HG03135 (cell line): ENCODE results near the gene GPX8.

ENCODE experiments used
- ATAC-seq: cut with Tn5 transposase; IDR thresholded peaks from one replicate; pipeline ENCODE4 v1.9.1; 2021; ENCODE audit warnings: mild to moderate bottlenecking, moderate library complexity; ENCODE audit not compliant: unreplicated experiment

Gene GPX8

DNA sequence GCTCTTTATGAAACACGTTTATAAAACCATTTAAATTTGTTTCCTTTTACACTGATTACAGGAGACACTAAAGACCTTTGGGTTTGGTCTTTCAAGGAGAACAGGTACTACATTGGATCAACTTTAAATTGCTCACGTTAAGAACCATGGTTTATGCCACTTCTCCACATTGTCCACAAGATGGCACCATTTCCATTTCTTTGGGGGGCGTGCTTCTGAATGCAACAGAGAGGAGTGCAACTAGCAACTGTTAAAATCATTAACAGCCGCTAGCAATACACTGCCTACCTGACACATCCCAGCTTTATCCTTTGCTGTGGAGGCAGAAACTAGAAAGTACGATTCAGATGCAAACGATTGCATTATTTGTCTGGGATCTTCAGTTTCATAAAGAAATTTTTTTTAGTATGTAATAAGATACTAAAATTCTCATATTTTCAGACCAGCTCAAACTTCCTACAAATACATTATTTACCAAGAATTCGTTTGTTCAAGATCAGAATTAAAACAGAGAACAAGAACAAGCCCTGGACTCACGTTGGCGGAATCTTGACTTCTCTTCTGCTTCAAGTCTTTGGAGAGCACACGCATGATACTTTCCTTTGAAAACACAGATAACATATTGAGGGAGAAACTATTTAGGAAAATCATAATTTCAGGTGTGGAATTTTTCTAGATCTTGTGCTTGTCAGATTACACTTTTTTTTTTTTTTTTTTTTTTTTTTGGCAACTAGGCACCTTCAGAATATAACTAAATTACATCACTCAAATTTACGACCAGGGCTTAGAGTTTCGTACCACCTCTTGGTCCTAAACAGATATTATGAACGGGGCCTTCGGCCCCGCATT lies 12.3 kb downstream of the GPX8 start:
- ATAC-seq: peak; percentile 74

DNA sequence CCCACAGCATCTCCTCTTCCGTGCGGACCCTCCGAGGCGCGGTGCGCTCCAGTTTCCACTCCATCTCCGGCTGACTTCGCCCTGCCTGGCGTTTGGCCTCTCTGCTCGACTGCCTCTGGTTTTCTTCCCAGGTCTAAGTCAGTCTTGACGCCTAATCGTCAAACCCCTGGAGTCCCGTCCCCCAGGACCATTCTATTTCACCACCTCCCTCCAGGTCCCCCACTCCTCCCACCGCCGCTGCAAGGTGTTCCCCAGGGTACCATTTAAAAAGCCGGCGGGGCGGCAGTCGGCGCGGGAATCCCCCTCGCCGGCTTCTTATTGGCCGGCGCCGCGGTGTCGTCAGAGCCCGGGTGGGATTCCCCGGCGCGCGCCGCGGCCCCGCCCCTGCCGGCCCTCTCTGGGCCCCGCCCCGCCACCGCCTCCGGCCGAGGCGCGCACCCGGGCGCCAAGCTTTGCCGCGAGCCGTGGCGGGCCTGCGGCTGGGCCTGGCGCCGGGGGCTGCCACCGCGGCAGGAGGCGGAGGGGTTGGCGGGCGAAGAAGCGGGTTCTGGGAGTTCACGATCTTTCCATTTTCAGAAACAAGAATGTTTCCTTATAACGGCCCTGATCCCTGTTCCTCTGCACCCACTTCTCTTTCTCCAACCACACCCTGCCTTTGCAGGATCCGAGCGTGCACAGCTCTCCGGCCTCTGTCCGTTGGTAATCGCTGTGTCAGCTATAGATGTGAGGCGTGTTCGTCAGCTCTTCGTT lies 13.1 kb downstream of the GPX8 start, which contains the start of gene CDC20B:
CDC20B (minus strand) TSS at position 241 of the 750 bp plus-strand sequence; CDS start at position 64, 177 bp downstream.
- ATAC-seq: peak; percentile 84

GRCh38 chr5:55173687-55174230 lies 13.8 kb downstream of the GPX8 start:
- no peak for ATAC-seq

GRCh38 chr5:55175781-55176175 lies 15.8 kb downstream of the GPX8 start:
- ATAC-seq: no peak

DNA sequence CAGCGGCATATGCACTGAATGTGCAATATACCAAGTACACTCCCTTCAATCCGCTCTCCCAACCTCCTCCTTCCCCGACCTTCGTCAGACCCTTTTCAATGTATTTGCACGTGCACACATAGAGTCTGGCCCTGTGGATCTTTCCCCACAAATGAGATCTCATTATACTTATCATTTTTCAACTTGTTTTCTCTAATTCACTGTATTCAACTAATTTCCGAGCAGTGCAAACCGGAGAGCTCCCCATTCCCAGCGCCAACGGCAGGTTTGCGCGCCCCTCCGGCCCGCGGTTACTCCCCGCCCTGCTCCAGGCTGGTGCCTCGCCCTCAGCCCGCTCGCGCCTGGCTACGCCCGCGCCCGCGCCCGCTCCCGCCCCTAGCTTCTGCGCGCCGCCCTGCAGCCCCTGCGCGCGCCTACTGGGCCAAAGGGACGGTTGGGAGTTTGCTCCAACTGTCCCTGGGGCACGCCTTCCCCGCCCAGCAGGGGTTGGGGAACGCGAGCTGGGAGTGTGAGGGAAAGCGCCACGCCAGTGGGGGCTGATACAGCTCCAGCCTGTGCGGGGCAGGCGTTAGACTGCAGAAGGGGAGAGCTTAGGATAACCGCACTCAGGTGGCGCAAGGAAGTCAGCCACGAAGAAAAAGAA lies 16.3 kb downstream of the GPX8 start:
- ATAC-seq: no peak

DNA sequence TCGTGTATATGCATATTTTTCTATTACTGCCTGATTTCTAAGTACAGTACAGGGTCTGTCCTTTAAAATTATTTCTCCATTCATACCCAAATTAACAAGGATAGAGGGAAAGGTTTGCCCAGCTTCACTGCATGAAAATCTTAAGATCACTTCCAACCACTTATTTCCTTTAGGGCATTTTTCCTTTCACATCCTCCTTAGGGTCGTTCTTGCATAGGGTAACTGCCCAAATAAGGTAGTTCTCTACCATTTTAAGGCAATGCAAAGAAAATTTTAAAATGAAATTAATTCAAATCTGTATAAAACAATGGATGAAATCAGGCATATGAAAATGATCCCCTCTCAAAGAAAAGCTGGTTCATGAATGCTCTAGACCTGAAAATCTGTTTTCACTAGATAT lies 17.1 kb downstream of the GPX8 start:
- no peak for ATAC-seq

DNA sequence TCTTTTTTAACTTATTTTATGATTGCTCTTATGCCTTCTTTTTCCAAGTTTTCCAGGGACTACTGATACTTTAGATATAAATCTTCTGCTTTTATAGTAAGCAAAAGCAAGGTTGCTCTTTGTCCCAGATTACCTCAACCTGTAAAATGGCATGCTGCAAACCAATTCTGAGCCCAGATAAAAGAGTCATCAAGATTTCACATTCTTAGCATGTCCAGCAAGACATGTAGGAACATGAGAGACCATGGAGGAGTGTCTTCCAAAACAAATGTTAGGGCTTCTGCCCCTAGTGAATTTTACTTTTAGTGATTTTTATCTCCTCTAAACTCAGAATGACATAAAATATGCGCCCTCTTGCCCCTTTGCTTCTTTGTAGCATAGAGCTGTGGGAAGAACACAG lies 20.0 kb downstream of the GPX8 start:
- ATAC-seq: no peak

GRCh38 chr5:55187370-55187769 lies 27.4 kb downstream of the GPX8 start:
- ATAC-seq: no peak

- no peak for ATAC-seq
Observed at GRCh38 chr5:55188656-55189540, 28.9 kb downstream of the GPX8 start.

DNA sequence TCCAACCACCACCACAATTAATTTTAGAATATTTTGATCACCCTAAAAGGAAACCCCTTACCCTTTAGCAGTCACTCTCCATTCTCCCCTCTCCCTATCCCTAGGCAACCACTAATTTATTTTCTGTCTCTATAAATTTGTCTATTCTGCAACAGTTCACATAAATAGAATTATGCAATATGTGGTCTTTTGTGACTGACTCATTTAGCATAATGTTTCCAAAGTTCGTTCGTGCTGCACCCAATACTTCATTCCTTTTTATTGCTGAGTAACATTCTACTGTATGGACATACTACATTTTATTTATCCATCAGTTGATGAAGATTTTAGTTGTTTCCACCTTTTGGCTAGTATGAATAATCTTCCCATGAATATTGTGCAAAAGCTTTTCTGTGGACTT lies 31.2 kb downstream of the GPX8 start:
- ATAC-seq: no peak

- ATAC-seq: no peak
Observed at GRCh38 chr5:55205001-55205400, 45.0 kb downstream of the GPX8 start.

DNA sequence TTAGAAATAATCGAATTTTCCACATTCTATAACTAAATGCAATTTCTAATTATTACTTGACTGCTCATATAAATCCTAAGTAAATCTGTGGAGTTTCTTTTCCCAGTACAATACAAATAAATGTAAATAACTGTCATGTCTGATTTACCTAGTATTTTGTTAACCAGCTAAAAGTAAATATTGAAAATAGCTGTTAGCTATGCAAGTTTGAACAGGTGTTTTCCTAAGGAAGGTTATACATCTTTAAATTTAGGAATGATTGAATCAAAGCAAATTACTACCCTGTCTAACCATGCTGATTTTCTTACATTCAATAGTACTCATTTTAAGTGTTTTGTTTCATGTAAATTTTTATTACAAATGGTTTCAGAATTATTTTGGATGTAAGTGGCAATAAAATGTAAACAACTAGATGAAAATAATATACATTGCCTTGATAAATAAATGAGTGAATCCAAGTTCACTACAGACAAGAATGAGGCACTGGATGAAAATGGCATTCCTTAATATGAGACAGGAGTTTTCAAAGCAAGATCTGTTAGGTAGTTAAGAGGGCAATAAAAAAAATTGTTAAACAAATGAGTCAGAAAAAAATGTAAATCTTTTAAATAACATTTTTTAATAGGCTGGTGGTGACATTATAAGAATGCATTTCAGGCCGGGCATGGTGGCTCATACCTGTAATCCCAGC lies 51.4 kb downstream of the GPX8 start:
- no peak for ATAC-seq
